Kidney (tissue), 14 donors: ENCODE measurements around the gene CAMK1D. TPM values are rescaled to one million over a fixed set of nuclear protein-coding genes. Genes with fewer than 3 reads are reported as not detected.

ENCODE experiments used
- DNase-seq, 5 donors: peaks; one replicate each; pipeline ENCODE4 v3.0.0-alpha.2; 2013 to 2020
- FAIRE-seq: peaks from 2 replicates; lab custom pipeline; 2012; peaks lifted over from hg19 to GRCh38; lab: Jason Lieb, UNC
- H3K27ac ChIP-seq, 2 donors: one replicate each; pipeline ENCODE4 v1.7.0; 2013; ENCODE audit warnings: low read depth in 2 of 2, low read length in 2 of 2, inconsistent platforms in 1 of 2
- H3K27me3 ChIP-seq: one replicate; pipeline ENCODE4 v1.7.1; 2013; ENCODE audit warnings: low read length, inconsistent platforms; ENCODE audit not compliant: control insufficient read depth, insufficient read depth
- H3K36me3 ChIP-seq, 3 donors: one replicate each; pipeline versions ENCODE4 v1.7.0 to v1.7.1; 2013; ENCODE audit warnings: low read length in 3 of 3, control low read depth in 1 of 3, inconsistent platforms in 1 of 3; ENCODE audit not compliant: insufficient read depth in 3 of 3, control insufficient read depth in 2 of 3
- H3K4me1 ChIP-seq, 3 donors: one replicate each; pipeline versions ENCODE4 v1.7.0 to v1.7.1; 2013; ENCODE audit warnings: low read length in 3 of 3, inconsistent platforms in 1 of 3, low read depth in 1 of 3; ENCODE audit not compliant: control insufficient read depth in 2 of 3, insufficient read depth in 2 of 3
- H3K4me3 ChIP-seq, 3 donors: one replicate each; pipeline versions ENCODE4 v1.7.0 to v1.8.1; 2013; ENCODE audit warnings: low read length in 3 of 3, control low read depth in 1 of 3, inconsistent platforms in 1 of 3
- H3K9ac ChIP-seq, 3 donors: one replicate each; pipeline versions ENCODE4 v1.7.0 to v1.7.1; 2013; ENCODE audit warnings: low read length in 3 of 3, control low read depth in 1 of 3, inconsistent platforms in 1 of 3
- H3K9me3 ChIP-seq, 3 donors: one replicate each; pipeline versions ENCODE4 v1.7.0 to v1.7.1; 2013; ENCODE audit warnings: low read length in 3 of 3, control low read depth in 1 of 3, inconsistent platforms in 1 of 3; ENCODE audit not compliant: control insufficient read depth in 2 of 3, insufficient read depth in 1 of 3
- CTCF ChIP-seq: IDR thresholded peaks from 3 replicates; pipeline ENCODE4 v1.5.1; 2012; ENCODE audit warnings: mild to moderate bottlenecking, moderate library complexity, borderline replicate concordance; ENCODE audit not compliant: insufficient read depth; ENCODE audit errors: extremely low read depth
- intact Hi-C: fragments of 100-400 bp; cut with DNase I; formaldehyde crosslinking; loops from one replicate; pipeline ENCODE4 v1.11.1; 2022
- polyA plus RNA-seq: library from polyadenylated mRNA; stranded (reverse); fragments of 350-450 nt; fragmentation: Illumina TruSeq; extraction: RNeasy Lipid Tissue Mini Kit (QIAGEN cat#74804); gene quantifications from one replicate; pipeline ENCODE4 v1.2.3, GENCODE V29; 2014; ENCODE audit warnings: low read depth, low replicate concordance; ENCODE audit not compliant: insufficient read depth
- total RNA-seq: library from RNA; stranded (reverse); fragmentation: NEBNext Ultra II Directional; extraction: Animal tissue kit (Norgen Biotek cat#: 25700); gene quantifications from one replicate; pipeline ENCODE4 v1.2.1, GENCODE V29; 2021
- donor health status: control.
- donor health status: control.
- donor health status: control.
- donor health status: control.
- donor health status: control.
- donor health status: DM: yes; HTN: yes; CAD: no.
- donor health status: Normal renal cell carcinoma (clear cell type).

Gene CAMK1D
- total and polyA plus RNA-seq, 2 donors from 2014 or later: 1.1 to 13.7 TPM

- no peak overlapping the region for H3K9ac ChIP-seq
- H3K27ac ChIP-seq: no peak overlapping the region
- TF ChIP-seq CTCF: no peak
- DNase-seq: peak in 4 of 5 donors; percentile 59 to 88 (median 80)
- peaks cover 0 to 5% (median 0%) of the 10 kb centered on the region in 3 donors for H3K4me1 ChIP-seq
- no peak for FAIRE-seq
- H3K4me3 ChIP-seq: no peak overlapping the region
- intact Hi-C loops: no loop called here
- no peaks in the 10 kb centered on the region for H3K9me3 ChIP-seq
- H3K36me3 ChIP-seq: no peaks in the 10 kb centered on the region
- no peaks in the 10 kb centered on the region for H3K27me3 ChIP-seq
These were observed 133.2 kb downstream of the CAMK1D start for GRCh38 chr10:12482587-12482986.

GRCh38 chr10:12484002-12484918, 134.9 kb downstream of the CAMK1D start:
- intact Hi-C loops: no loop called here
- Histone ChIP-seq H3K4me1 (peaks cover 0 to 5% (median 0%) of the 10 kb centered on the region in 3 donors), H3K9me3 (no peaks in the 10 kb centered on the region), H3K4me3 (peak overlapping the region in 1 of 3 donors; percentile 32), H3K27ac (no peak overlapping the region), H3K36me3 (no peaks in the 10 kb centered on the region), H3K27me3 (no peaks in the 10 kb centered on the region), H3K9ac (peak overlapping the region in 1 of 3 donors; percentile 51)
- DNase-seq (peak in 4 of 5 donors; percentile 63 to 72 (median 66)), FAIRE-seq (no peak)
- no peak for TF ChIP-seq CTCF

GRCh38 chr10:12484941-12485805, 135.8 kb downstream of the CAMK1D start:
- H3K4me3 ChIP-seq: peak overlapping the region in 2 of 3 donors; percentile 14 to 39
- H3K27ac ChIP-seq: peak overlapping the region in 1 of 2 donors; percentile 41
- no peaks in the 10 kb centered on the region for H3K36me3 ChIP-seq
- DNase-seq (peak in 4 of 5 donors; percentile 18 to 65 (median 48)), FAIRE-seq (no peak)
- H3K9me3 ChIP-seq: no peaks in the 10 kb centered on the region
- H3K27me3 ChIP-seq: no peaks in the 10 kb centered on the region
- peak overlapping the region in 1 of 3 donors; percentile 51 for H3K9ac ChIP-seq
- intact Hi-C loops: no loop called here
- peaks cover 0 to 5% (median 0%) of the 10 kb centered on the region in 3 donors for H3K4me1 ChIP-seq
- no peak for TF ChIP-seq CTCF
